Endothelial cell of umbilical vein (primary cell): Measurements from ENCODE around the gene DNAJC11. TPM values are rescaled to one million over a fixed set of nuclear protein-coding genes. Genes with fewer than 3 reads are reported as not detected.
"Not testable (repeated sequence)": the region's sequence is repeated elsewhere in the genome, so short reads cannot be mapped to it uniquely, and the experiment has no call there.

Experiments used
- BruUV-seq: library from RNA; stranded (reverse); fragments of 400-500 nt; replicated peaks from 2 replicates; lab custom pipeline; 2021; lab: Mats Ljungman, UMichigan
- CTCF ChIA-PET: fragments of 300-600, 350-600 bp; sonication (Branson Sonifier 250); formaldehyde crosslinking; loops from one replicate; lab custom pipeline; 2021; ENCODE audit warnings: antibody characterized with exemption, inconsistent platforms; lab: Charles Lee
- POLR2A ChIA-PET: fragments of 300-600, 350-600 bp; sonication (Branson Sonifier 250); formaldehyde crosslinking; loops from one replicate; lab custom pipeline; 2021; ENCODE audit warnings: antibody characterized with exemption, inconsistent platforms; lab: Charles Lee
- DNase-seq: peaks from one replicate; pipeline ENCODE4 v3.0.0-alpha.2; 2011; ENCODE audit warnings: low read depth, low spot score
- FAIRE-seq: peaks from 2 replicates; lab custom pipeline; 2011; peaks lifted over from hg19 to GRCh38; lab: Jason Lieb, UNC
- H2AFZ ChIP-seq: 2 replicates; pipeline ENCODE4 v1.6.0; 2012; ENCODE audit warnings: low read depth, low read length, control low read depth, inconsistent platforms
- H3K27ac ChIP-seq: 2 replicates; pipeline ENCODE4 v1.5.1; 2011; ENCODE audit warnings: low read depth, mild to moderate bottlenecking, control low read depth, low read length, moderate library complexity; ENCODE audit not compliant: insufficient read depth
- H3K27me3 ChIP-seq, 2 experiments: 2 replicates each; pipeline versions ENCODE4 v1.6.0 to v1.6.1; 2011; ENCODE audit warnings: low read length in 2 of 2, mixed read lengths in 1 of 2; ENCODE audit not compliant: control insufficient read depth in 2 of 2, insufficient read depth in 2 of 2
- H3K36me3 ChIP-seq, 2 experiments: 2 replicates in 1 of 2; 3 replicates in 1 of 2; pipeline ENCODE4 v1.5.1; 2011; ENCODE audit warnings: low read length in 2 of 2, mild to moderate bottlenecking in 1 of 2, moderate library complexity in 1 of 2; ENCODE audit not compliant: control insufficient read depth in 2 of 2, insufficient read depth in 2 of 2; ENCODE audit errors: extremely low read depth in 1 of 2
- H3K4me1 ChIP-seq: 3 replicates; pipeline ENCODE4 v1.5.1; 2011; ENCODE audit warnings: mild to moderate bottlenecking, low read length; ENCODE audit not compliant: control insufficient read depth, insufficient read depth; ENCODE audit errors: extremely low read depth
- H3K4me2 ChIP-seq: 2 replicates; pipeline ENCODE4 v1.6.1; 2011; ENCODE audit warnings: low read length, control low read depth, mixed read lengths; ENCODE audit not compliant: insufficient read depth
- H3K4me3 ChIP-seq, 3 experiments: fragments of 200-600 bp in 1 of 3; sonication (generic), shearing (Covaris generic) in 1 of 3; replicated peaks in 1 of 3; 2 replicates each; pipeline ENCODE4 v1.5.1; 2011 to 2016; ENCODE audit warnings: control low read depth in 3 of 3, low read length in 3 of 3, mild to moderate bottlenecking in 2 of 3, inconsistent platforms in 1 of 3, low read depth in 1 of 3, moderate library complexity in 1 of 3; ENCODE audit not compliant: insufficient read depth in 1 of 3
- H3K79me2 ChIP-seq: 2 replicates; pipeline ENCODE4 v1.6.0; 2012; ENCODE audit warnings: low read length, inconsistent platforms; ENCODE audit not compliant: control insufficient read depth, insufficient read depth
- H3K9ac ChIP-seq: replicated peaks from 2 replicates; pipeline ENCODE3; 2011; ENCODE audit warnings: low read length, control low read depth; ENCODE audit not compliant: insufficient read depth; ENCODE audit errors: extremely low read depth
- H3K9me1 ChIP-seq: replicated peaks from 3 replicates; pipeline ENCODE4 v1.6.0; 2011; ENCODE audit warnings: mild to moderate bottlenecking, low read length; ENCODE audit not compliant: control insufficient read depth, insufficient read depth; ENCODE audit errors: extremely low read depth
- H3K9me3 ChIP-seq: replicated peaks from 2 replicates; pipeline ENCODE4 v1.5.1; 2012; ENCODE audit warnings: low read length, inconsistent platforms; ENCODE audit not compliant: control insufficient read depth, insufficient read depth
- H4K20me1 ChIP-seq: replicated peaks from 2 replicates; pipeline ENCODE3; 2011; ENCODE audit warnings: mild to moderate bottlenecking, low read length; ENCODE audit not compliant: control insufficient read depth, insufficient read depth; ENCODE audit errors: extremely low read depth
- EZH2 ChIP-seq: IDR thresholded peaks from 2 replicates; pipeline ENCODE4 v1.6.1; 2012; ENCODE audit warnings: borderline replicate concordance, low read depth, mild to moderate bottlenecking, moderate library complexity, low read length, inconsistent platforms; ENCODE audit not compliant: severe bottlenecking
- JUN ChIP-seq: IDR thresholded peaks from 2 replicates; pipeline ENCODE4 v1.6.1; 2011; ENCODE audit warnings: borderline replicate concordance, low read depth; ENCODE audit not compliant: insufficient read length, insufficient read depth
- dilution Hi-C: fragments of 300-500 bp; cut with MboI; formaldehyde crosslinking; loops from one replicate; pipeline ENCODE4 v1.15.0; 2019; ENCODE audit warnings: low sequenced_read_pairs; ENCODE audit not compliant: extremely low pct_ligation_motif_present
- intact Hi-C: fragments of 100-400 bp; cut with micrococcal nuclease; formaldehyde crosslinking; loops from one replicate; pipeline ENCODE4 v1.10.0; 2022
- polyA plus RNA-seq, 4 experiments: library from polyadenylated mRNA; depleted of rRNA in 3 of 4; stranded (reverse) in 3 of 4; unstranded in 1 of 4; fragments of >200 nt; gene quantifications; 2 replicates each; pipeline versions ENCODE4 v1.2.1 to v1.2.3, GENCODE V29; 2011 to 2012; ENCODE audit warnings: missing spikeins in 1 of 4
- total RNA-seq: library from RNA; stranded (reverse); gene quantifications from 2 replicates; pipeline ENCODE4 v1.2.3, GENCODE V29; 2021
- TF ChIP-seq, protein P1 (sequence below), 2 donors: IDR thresholded peaks; 1 replicate in 1 of 2; 2 replicates in 1 of 2; pipeline ENCODE4 v1.5.1; 2011; ENCODE audit warnings: low read length in 2 of 2, mild to moderate bottlenecking in 2 of 2, moderate library complexity in 2 of 2, control low read depth in 1 of 2, inconsistent platforms in 1 of 2, low read depth in 1 of 2; ENCODE audit not compliant: insufficient read depth in 1 of 2; ENCODE audit errors: extremely low read depth in 1 of 2

The DNAJC11 gene
- total and polyA plus RNA-seq, 2 donors (not counting 3 experiments of a cell fraction or from before 2014, with no cell fraction given) = 31.1 to 64.3 TPM

DNA sequence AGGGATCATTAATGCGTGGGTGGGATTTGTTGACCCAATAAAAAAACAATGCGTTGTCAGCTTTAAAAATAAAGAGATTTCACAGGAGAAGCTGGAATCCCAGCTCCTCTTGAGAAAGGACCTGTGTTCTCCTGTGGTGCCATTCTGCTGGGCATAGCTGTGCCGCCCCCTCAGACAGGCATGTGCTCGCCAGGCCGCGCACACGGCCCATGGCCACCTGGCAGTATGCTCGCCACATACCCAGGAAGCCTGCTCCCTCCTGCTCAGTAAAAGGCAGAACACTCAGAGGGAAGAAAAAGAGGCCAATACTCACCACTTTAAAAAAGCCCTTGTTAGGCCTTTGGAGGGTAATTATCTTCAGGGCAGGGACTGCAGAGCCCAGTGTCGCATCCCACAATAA lies 63.8 kb downstream of the DNAJC11 start:
- H3K9ac ChIP-seq = no peak overlapping the region
- H2AFZ ChIP-seq = no peak overlapping the region
- POLR2A ChIA-PET = no interaction called here
- CTCF ChIA-PET = interaction anchor here (0.7 to 1.9 kb wide), 2 partner anchors 9 to 64 kb away, joined by 3 to 9 read pairs; partner anchors contain the start of gene DNAJC11
- no peaks in the 10 kb centered on the region for H4K20me1 ChIP-seq
- intact Hi-C loops (no loop called here), dilution Hi-C loops (no loop called here)
- H3K27me3 ChIP-seq = no peaks in the 10 kb centered on the region
- no peaks in the 10 kb centered on the region for H3K9me3 ChIP-seq
- H3K4me1 ChIP-seq = no peaks in the 10 kb centered on the region
- no TSS peak for BruUV-seq
- H3K27ac ChIP-seq = no peak overlapping the region
- peaks cover 6 to 38% of the 10 kb centered on the region in 2 experiments for H3K36me3 ChIP-seq
- H3K4me3 ChIP-seq = no peak overlapping the region
- no peaks in the 10 kb centered on the region for H3K9me1 ChIP-seq
- H3K4me2 ChIP-seq = no peak overlapping the region
- TF ChIP-seq JUN (no peak), EZH2 (no peak)
- TF ChIP-seq, protein P1, sequence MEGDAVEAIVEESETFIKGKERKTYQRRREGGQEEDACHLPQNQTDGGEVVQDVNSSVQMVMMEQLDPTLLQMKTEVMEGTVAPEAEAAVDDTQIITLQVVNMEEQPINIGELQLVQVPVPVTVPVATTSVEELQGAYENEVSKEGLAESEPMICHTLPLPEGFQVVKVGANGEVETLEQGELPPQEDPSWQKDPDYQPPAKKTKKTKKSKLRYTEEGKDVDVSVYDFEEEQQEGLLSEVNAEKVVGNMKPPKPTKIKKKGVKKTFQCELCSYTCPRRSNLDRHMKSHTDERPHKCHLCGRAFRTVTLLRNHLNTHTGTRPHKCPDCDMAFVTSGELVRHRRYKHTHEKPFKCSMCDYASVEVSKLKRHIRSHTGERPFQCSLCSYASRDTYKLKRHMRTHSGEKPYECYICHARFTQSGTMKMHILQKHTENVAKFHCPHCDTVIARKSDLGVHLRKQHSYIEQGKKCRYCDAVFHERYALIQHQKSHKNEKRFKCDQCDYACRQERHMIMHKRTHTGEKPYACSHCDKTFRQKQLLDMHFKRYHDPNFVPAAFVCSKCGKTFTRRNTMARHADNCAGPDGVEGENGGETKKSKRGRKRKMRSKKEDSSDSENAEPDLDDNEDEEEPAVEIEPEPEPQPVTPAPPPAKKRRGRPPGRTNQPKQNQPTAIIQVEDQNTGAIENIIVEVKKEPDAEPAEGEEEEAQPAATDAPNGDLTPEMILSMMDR (IDR thresholded peaks at IDR 0.05; ENCODE audit: extremely low read depth in 1 of 2, insufficient read depth in 1 of 2, low read depth in 1 of 2, low read length in 2 of 2) = no peak
- no peak for DNase-seq
- FAIRE-seq = no peak
- H3K79me2 ChIP-seq = no peaks in the 10 kb centered on the region

DNA sequence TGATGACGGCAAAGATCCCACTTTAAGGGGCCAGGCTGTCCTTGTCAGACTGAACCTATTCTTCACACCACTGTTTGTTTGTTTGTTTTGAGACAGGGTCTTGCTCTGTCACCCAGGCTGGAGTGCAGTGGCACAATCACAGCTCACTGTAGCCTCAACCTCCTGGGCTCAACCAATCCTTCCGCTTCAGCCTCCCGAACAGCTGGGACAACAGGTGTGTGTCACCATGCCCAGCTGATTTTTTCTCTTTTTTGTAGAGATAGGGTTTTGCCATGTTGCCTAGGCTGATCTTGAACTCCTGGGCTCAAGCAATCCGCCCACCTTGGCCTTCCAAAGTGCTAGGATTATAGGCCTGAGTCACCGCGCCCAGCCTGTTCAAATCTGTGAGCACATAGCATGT lies 64.8 kb downstream of the DNAJC11 start:
- H3K4me1 ChIP-seq, H3K27ac ChIP-seq, H3K4me3 ChIP-seq, H3K9me1 ChIP-seq, H3K9ac ChIP-seq, BruUV-seq, dilution Hi-C loops, H4K20me1 ChIP-seq, H2AFZ ChIP-seq, POLR2A ChIA-PET, H3K27me3 ChIP-seq, H3K79me2 ChIP-seq, FAIRE-seq, DNase-seq, H3K4me2 ChIP-seq, H3K9me3 ChIP-seq, intact Hi-C loops: not testable (repeated sequence)
- H3K36me3 ChIP-seq = peaks cover 6 to 41% of the 10 kb centered on the region in 2 experiments
- CTCF ChIA-PET = interaction anchor here (1.3 to 1.9 kb wide), 2 partner anchors 10 to 82 kb away, joined by 3 to 9 read pairs; partner anchors contain the start of genes NOL9 and TAS1R1
